HepG2 (cell line): ENCODE data around the gene BAIAP3. TPM values are rescaled to one million over a fixed set of nuclear protein-coding genes. Genes with fewer than 3 reads are reported as not detected.

ENCODE experiments used
- CHD4 ChIP-seq: fragments of 200-600 bp; sonication (generic); IDR thresholded peaks from 2 replicates; pipeline ENCODE4 v1.7.0; 2017; ENCODE audit warnings: mild to moderate bottlenecking, low read length, borderline replicate concordance
- CREBL2 ChIP-seq: sonication (generic); formaldehyde crosslinking; IDR thresholded peaks from 2 replicates; pipeline ENCODE4 v1.8.1; 2023; ENCODE audit warnings: missing genetic modification reagents, mild to moderate bottlenecking, borderline replicate concordance
- DMTF1 ChIP-seq: sonication (generic); formaldehyde crosslinking; IDR thresholded peaks from 2 replicates; pipeline ENCODE4 v1.4.0; 2020; ENCODE audit warnings: mild to moderate bottlenecking, missing genetic modification reagents
- EZH2 ChIP-seq: conservative IDR thresholded peaks from 2 replicates; pipeline ENCODE4 v1.6.1; 2012; ENCODE audit warnings: mild to moderate bottlenecking, low read depth, low read length, moderate library complexity
- MAX ChIP-seq: IDR thresholded peaks from 2 replicates; pipeline ENCODE4 v1.6.1; 2012; ENCODE audit warnings: inconsistent platforms
- MED13 ChIP-seq: sonication (generic); formaldehyde crosslinking; IDR thresholded peaks from 2 replicates; pipeline ENCODE4 v1.5.0; 2020; ENCODE audit warnings: missing genetic modification reagents
- MTERF4 ChIP-seq: sonication (generic); formaldehyde crosslinking; IDR thresholded peaks from 2 replicates; pipeline ENCODE4 v1.8.0; 2023; ENCODE audit warnings: mild to moderate bottlenecking, missing genetic modification reagents
- NFAT5 ChIP-seq: sonication (generic); formaldehyde crosslinking; IDR thresholded peaks from 2 replicates; pipeline ENCODE4 v1.4.0; 2020; ENCODE audit warnings: missing genetic modification reagents
- PHB2 ChIP-seq: fragments of 450-650 bp; IDR thresholded peaks from 2 replicates; pipeline ENCODE4 v1.6.1; 2018; ENCODE audit not compliant: partially characterized antibody
- RFX5 ChIP-seq: IDR thresholded peaks from 2 replicates; pipeline ENCODE4 v1.6.1; 2011; ENCODE audit warnings: low read depth, low read length, improper control_type of control experiment
- SETDB1 ChIP-seq: sonication (generic); formaldehyde crosslinking; IDR thresholded peaks from 2 replicates; pipeline ENCODE4 v1.5.1; 2020; ENCODE audit warnings: missing genetic modification reagents, mild to moderate bottlenecking, borderline replicate concordance
- SRSF4 ChIP-seq: fragments of 200-400 bp; formaldehyde crosslinking; IDR thresholded peaks from one replicate; pipeline ENCODE4 v1.6.1; 2018; ENCODE audit warnings: mild to moderate bottlenecking, low read depth, low read length, moderate library complexity; ENCODE audit not compliant: poor library complexity, severe bottlenecking
- ZBTB20 ChIP-seq: sonication (generic); formaldehyde crosslinking; IDR thresholded peaks from 2 replicates; pipeline ENCODE4 v1.8.1; 2023; ENCODE audit warnings: missing genetic modification reagents, low read depth, mild to moderate bottlenecking, borderline replicate concordance
- ZNF225 ChIP-seq: sonication (generic); formaldehyde crosslinking; IDR thresholded peaks from 2 replicates; pipeline ENCODE4 v1.4.0; 2020; ENCODE audit warnings: mild to moderate bottlenecking, missing genetic modification reagents
- ZNF446 ChIP-seq: sonication (generic); formaldehyde crosslinking; IDR thresholded peaks from 2 replicates; pipeline ENCODE4 v1.5.0; 2020; ENCODE audit warnings: mild to moderate bottlenecking, missing genetic modification reagents
- ZNF558 ChIP-seq: sonication (generic); formaldehyde crosslinking; IDR thresholded peaks from 2 replicates; pipeline ENCODE4 v1.9.0; 2022; ENCODE audit warnings: mild to moderate bottlenecking, missing genetic modification reagents, borderline replicate concordance
- ZNF660 ChIP-seq: sonication (generic); formaldehyde crosslinking; IDR thresholded peaks from 2 replicates; pipeline ENCODE4 v1.5.1; 2020; ENCODE audit warnings: mild to moderate bottlenecking, low read depth, missing genetic modification reagents, borderline replicate concordance
- ZNF720 ChIP-seq: sonication (generic); formaldehyde crosslinking; IDR thresholded peaks from 2 replicates; pipeline ENCODE4 v1.4.0; 2020; ENCODE audit warnings: missing genetic modification reagents
- ZNF737 ChIP-seq: sonication (generic); formaldehyde crosslinking; IDR thresholded peaks from 2 replicates; pipeline ENCODE4 v1.5.0; 2020; ENCODE audit warnings: missing genetic modification reagents, mild to moderate bottlenecking, borderline replicate concordance
- polyA plus RNA-seq, 8 experiments: library from polyadenylated mRNA; depleted of rRNA in 3 of 8; stranded (reverse) in 7 of 8; unstranded in 1 of 8; fragments of >200 nt; fragmentation: Illumina TruSeq in 4 of 8; extraction: Trizol in 4 of 8; gene quantifications; 2 replicates each; pipeline versions ENCODE4 v1.2.1 to v1.2.3, GENCODE V29; 2011 to 2016; ENCODE audit warnings: low read depth in 4 of 8, missing spikeins in 1 of 8, mixed read lengths in 1 of 8; ENCODE audit not compliant: insufficient read depth in 1 of 8
- total RNA-seq, 5 experiments: library from RNA; depleted of rRNA; stranded (reverse); fragments of >200 nt; fragmentation: Illumina TruSeq; extraction: Trizol; gene quantifications; 2 replicates each; pipeline ENCODE4 v1.2.3, GENCODE V29; 2016; ENCODE audit warnings: low read depth in 1 of 5

The BAIAP3 gene
- total and polyA plus RNA-seq, 2 of the 13 experiments (the other 11 are each of a cell fraction or from before 2014, with no cell fraction given) = 3.2 to 5.7 TPM

GRCh38 chr16:1308977-1309885 is 24.2 kb upstream of the BAIAP3 start, which contains the start of gene UBE2I (continued):
- TF ChIP-seq CREBL2 (peak; percentile 73; the same call in 1 of the 2 replicates), ZBTB20 (CRISPR knock-in tag) (peak; percentile 96; the same call in 1 of the 2 replicates), DMTF1 (CRISPR knock-in tag) (no peak), MAX (peak; percentile 55), MTERF4 (peak; percentile 73; the same call in 1 of the 2 replicates), ZNF558 (CRISPR knock-in tag) (peak; percentile 96; the same call in 1 of the 2 replicates), ZNF720 (no peak), RFX5 (no peak), ZNF737 (CRISPR knock-in tag) (peak; percentile 97), SETDB1 (CRISPR knock-in tag) (no peak), ZNF225 (CRISPR knock-in tag) (peak; percentile 81; the same call in 1 of the 2 replicates), MED13 (peak; percentile 40; the same call in 1 of the 2 replicates), ZNF660 (CRISPR knock-in tag) (no peak), SRSF4 (no peak), ZNF446 (CRISPR knock-in tag) (peak; percentile 86; the same call in 1 of the 2 replicates), EZH2 (peak; percentile 87; the same call in 1 of the 2 replicates), NFAT5 (CRISPR knock-in tag) (peak; percentile 46; the same call in 1 of the 2 replicates), CHD4 (no peak), PHB2 (no peak)
